Measurements from ENCODE around the gene EFCAB13. TPM values are rescaled to one million over a fixed set of nuclear protein-coding genes. Genes with fewer than 3 reads are reported as not detected.
"Not testable (repeated sequence)": the region's sequence is repeated elsewhere in the genome, so short reads cannot be mapped to it uniquely, and the experiment has no call there.

The EFCAB13 gene
- total RNA-seq, 4 donors from 2014 or later: 4.0 to 12.9 (median 7.1) TPM

DNA sequence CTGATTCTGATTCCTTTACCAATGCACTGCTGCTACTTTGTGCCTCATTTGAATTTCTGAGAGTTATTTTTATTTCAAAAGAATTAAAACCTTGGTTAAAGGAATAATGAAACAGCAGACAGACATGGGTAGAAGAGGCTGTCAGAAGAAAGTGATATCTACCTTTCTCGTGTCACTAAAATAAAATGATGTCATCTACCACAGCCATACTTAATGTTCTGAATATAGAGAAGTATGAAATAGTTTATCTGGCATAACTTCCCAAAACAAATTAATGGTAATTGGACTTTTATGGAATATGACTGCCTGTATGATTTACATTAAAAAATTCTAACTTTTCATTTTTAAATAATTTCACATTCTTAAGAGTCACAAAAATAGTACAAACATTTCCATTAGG is 52.5 kb downstream of the EFCAB13 start:
- intact Hi-C loops (cut with DNase I): no loop called here
- Histone ChIP-seq H3K9me3 (peaks cover 0 to 14% (median 4%) of the 10 kb centered on the region in 4 donors), H3K36me3 (peaks cover 0 to 7% (median 0%) of the 10 kb centered on the region in 4 donors), H3K4me1 (peaks cover 0 to 10% (median 2%) of the 10 kb centered on the region in 4 donors), H3K27ac (replicated peaks in 1 of 4) (no peak overlapping the region), H3K4me3 (no peak overlapping the region), H3K27me3 (no peaks in the 10 kb centered on the region)
- no peak for TF ChIP-seq POLR2AphosphoS5 (IDR thresholded peaks at IDR 0.05)
- no peak for TF ChIP-seq EP300 (IDR thresholded peaks at IDR 0.05)
- TF ChIP-seq POLR2A (IDR thresholded peaks at IDR 0.05; ENCODE audit: low read depth): no peak
- DNase-seq (ENCODE audit: extremely low spot score): no peak
- 83% methylated on average over 1 of the region's 1 CpG for WGBS

DNA sequence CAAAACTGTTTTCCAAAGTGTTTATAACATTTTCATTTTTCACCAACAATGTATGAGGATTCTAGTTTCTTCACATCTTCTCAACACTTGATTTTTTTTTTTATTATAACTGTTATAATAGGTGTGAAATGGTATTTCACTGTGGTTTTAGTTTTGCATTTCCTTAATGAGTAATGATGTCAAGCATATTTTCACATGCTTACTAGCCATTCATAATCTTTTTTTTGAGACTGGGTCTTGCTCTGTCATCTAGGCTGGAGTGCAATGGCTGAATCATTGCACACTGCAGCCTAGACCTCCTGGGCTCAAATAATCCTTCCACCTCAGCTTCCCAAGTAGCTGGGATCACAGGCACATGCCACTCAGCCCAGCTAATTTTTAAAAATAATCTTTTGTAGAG is 65.1 kb downstream of the EFCAB13 start:
- Histone ChIP-seq H3K36me3 (peaks cover 0 to 11% (median 0%) of the 10 kb centered on the region in 4 donors), H3K4me1 (no peaks in the 10 kb centered on the region), H3K27me3 (no peaks in the 10 kb centered on the region), H3K27ac (replicated peaks in 1 of 4) (no peak overlapping the region), H3K4me3 (no peak overlapping the region), H3K9me3 (no peaks in the 10 kb centered on the region)
- intact Hi-C loops (cut with DNase I): no loop called here
- no peak for DNase-seq (ENCODE audit: extremely low spot score)
- TF ChIP-seq POLR2A (IDR thresholded peaks at IDR 0.05; ENCODE audit: low read depth): no peak
- no peak for TF ChIP-seq POLR2AphosphoS5 (IDR thresholded peaks at IDR 0.05)
- TF ChIP-seq EP300 (IDR thresholded peaks at IDR 0.05): no peak
- TF ChIP-seq, protein P1, sequence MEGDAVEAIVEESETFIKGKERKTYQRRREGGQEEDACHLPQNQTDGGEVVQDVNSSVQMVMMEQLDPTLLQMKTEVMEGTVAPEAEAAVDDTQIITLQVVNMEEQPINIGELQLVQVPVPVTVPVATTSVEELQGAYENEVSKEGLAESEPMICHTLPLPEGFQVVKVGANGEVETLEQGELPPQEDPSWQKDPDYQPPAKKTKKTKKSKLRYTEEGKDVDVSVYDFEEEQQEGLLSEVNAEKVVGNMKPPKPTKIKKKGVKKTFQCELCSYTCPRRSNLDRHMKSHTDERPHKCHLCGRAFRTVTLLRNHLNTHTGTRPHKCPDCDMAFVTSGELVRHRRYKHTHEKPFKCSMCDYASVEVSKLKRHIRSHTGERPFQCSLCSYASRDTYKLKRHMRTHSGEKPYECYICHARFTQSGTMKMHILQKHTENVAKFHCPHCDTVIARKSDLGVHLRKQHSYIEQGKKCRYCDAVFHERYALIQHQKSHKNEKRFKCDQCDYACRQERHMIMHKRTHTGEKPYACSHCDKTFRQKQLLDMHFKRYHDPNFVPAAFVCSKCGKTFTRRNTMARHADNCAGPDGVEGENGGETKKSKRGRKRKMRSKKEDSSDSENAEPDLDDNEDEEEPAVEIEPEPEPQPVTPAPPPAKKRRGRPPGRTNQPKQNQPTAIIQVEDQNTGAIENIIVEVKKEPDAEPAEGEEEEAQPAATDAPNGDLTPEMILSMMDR (IDR thresholded peaks at IDR 0.05): no peak

DNA sequence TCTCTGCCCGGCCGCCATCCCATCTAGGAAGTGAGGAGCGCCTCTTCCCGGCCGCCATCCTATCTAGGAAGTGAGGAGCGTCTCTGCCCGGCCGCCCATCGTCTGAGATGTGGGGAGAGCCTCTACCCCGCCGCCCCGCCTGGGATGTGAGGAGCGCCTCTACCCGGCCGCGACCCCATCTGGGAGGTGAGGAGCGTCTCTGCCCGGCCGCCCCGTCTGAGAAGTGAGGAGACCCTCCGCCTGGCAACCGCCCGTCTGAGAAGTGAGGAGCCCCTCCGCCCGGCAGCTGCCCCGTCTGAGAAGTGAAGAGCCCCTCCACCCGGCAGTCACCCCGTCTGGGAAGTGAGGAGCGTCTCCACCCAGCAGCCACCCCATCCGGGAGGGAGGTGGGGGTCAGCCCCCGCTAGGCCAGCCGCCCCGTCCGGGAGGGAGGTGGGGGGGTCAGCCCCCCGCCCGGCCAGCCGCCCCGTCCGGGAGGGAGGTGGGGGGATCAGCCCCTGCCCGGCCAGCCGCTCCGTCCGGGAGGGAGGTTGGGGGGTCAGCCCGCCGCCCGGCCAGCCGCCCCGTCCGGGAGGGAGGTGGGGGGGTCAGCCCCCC is 73.9 kb downstream of the EFCAB13 start:
- H3K9me3 ChIP-seq; H3K4me1 ChIP-seq; H3K4me3 ChIP-seq; H3K27me3 ChIP-seq; DNase-seq (ENCODE audit: extremely low spot score); intact Hi-C loops (cut with DNase I); H3K27ac ChIP-seq (replicated peaks in 1 of 4); H3K36me3 ChIP-seq: not testable (repeated sequence)
- 97% methylated on average over 24 of the region's 49 CpGs for WGBS

DNA sequence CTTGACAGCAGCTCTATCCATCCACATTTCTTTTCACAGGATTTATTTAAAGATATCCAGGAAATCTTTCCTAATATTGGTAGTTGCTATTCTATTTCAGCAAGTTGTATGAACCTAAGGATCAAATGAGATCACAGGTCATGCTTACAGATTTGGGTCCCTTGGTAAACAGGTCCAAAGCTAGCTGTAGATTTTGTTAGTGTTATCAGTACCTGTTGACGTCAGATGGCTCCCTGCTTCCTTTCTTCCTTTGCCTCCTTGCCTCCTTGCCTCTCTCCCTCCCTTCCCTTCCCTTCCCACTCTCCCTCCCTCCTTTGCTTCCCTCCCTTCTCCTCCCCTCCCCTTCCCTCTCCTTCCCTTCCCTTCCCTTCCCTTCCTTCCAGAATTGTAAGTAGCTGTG is 76.6 kb downstream of the EFCAB13 start:
- TF ChIP-seq, protein P1 (IDR thresholded peaks at IDR 0.05): no peak
- TF ChIP-seq POLR2A (IDR thresholded peaks at IDR 0.05; ENCODE audit: low read depth) (no peak), POLR2AphosphoS5 (IDR thresholded peaks at IDR 0.05) (no peak), EP300 (IDR thresholded peaks at IDR 0.05) (no peak)
- H3K9me3 ChIP-seq: no peaks in the 10 kb centered on the region
- intact Hi-C loops (cut with DNase I): no loop called here
- no peak overlapping the region for H3K4me3 ChIP-seq
- H3K36me3 ChIP-seq: peaks cover 0 to 5% (median 0%) of the 10 kb centered on the region in 4 donors
- no peak for DNase-seq (ENCODE audit: extremely low spot score)
- H3K27me3 ChIP-seq: no peaks in the 10 kb centered on the region
- no peaks in the 10 kb centered on the region for H3K4me1 ChIP-seq
- 81% methylated on average over 1 of the region's 1 CpG for WGBS
- no peak overlapping the region for H3K27ac ChIP-seq (replicated peaks in 1 of 4)

DNA sequence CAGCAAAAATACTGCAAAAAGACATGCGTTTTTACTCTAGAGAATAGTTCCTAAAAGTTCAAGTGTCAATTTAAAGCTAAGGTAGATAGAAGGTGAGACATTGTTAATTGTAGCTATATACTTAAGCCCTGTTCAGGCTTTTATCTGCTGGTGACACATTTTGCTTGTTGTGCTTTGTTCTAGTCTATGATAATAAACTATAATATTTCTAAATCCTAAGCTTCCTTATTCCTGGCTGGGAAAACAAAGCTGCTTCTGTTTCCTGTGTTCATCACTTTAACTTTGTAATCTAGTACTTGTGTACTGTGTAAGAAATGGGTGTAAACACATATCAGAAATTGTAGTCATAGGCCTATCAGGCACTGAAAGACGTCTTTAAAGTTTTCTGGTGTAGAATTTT is 77.3 kb downstream of the EFCAB13 start:
- intact Hi-C loops (cut with DNase I): no loop called here
- no peak for DNase-seq (ENCODE audit: extremely low spot score)
- WGBS: 81% methylated on average over 2 of the region's 2 CpGs
- H3K36me3 ChIP-seq: peaks cover 0 to 5% (median 0%) of the 10 kb centered on the region in 4 donors
- no peak overlapping the region for H3K4me3 ChIP-seq
- no peaks in the 10 kb centered on the region for H3K27me3 ChIP-seq
- TF ChIP-seq POLR2AphosphoS5 (IDR thresholded peaks at IDR 0.05): no peak
- no peaks in the 10 kb centered on the region for H3K9me3 ChIP-seq
- no peaks in the 10 kb centered on the region for H3K4me1 ChIP-seq
- H3K27ac ChIP-seq (replicated peaks in 1 of 4): no peak overlapping the region

DNA sequence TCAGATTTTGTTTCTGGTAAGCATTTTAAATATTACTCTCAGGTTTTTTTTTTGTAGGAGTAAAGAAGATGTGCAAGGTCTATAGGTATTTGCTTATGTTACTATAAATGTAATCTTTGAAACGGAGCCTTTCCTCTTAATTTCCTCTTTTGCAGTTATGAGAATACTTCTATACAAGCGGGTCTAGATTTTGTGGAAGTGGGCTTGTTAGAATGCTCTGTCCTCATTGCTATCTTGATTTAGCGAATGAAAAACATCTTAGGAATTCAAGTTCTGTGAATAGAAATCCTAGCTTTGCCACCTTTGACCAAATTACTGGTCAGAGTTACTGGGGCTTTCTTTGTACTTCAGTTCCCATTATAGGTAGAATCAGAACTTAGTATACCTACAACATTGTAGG is 80.3 kb downstream of the EFCAB13 start:
- TF ChIP-seq, protein P1 (IDR thresholded peaks at IDR 0.05): no peak
- TF ChIP-seq EP300 (IDR thresholded peaks at IDR 0.05) (no peak), POLR2A (IDR thresholded peaks at IDR 0.05; ENCODE audit: low read depth) (no peak), POLR2AphosphoS5 (IDR thresholded peaks at IDR 0.05) (no peak)
- Histone ChIP-seq H3K9me3 (no peaks in the 10 kb centered on the region), H3K4me3 (no peak overlapping the region), H3K4me1 (no peaks in the 10 kb centered on the region), H3K27me3 (no peaks in the 10 kb centered on the region), H3K36me3 (no peaks in the 10 kb centered on the region), H3K27ac (replicated peaks in 1 of 4) (no peak overlapping the region)
- WGBS: 89% methylated on average over 3 of the region's 3 CpGs
- intact Hi-C loops (cut with DNase I): no loop called here
- no peak for DNase-seq (ENCODE audit: extremely low spot score)
